ENCODE data around the gene ADAMTSL2.

DNA sequence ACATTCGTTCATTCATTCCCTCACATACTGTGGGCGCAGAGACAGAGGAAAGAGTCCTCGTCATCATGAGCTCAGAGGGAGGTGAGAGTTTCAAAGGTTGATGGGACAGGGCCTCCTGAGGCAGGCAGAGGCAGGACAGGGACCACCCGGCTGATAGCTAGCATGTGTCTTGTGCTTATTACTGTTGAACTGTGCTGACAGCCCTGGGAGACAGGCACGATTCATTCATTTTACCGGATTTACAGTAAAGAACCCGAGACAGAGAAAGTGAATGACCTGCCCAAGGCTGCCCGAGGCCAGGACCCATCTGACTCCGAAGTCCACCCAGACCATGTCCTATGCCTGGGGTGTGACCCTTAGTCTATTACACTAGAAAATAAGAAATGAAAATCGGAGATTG lies 79.6 kb downstream of the ADAMTSL2 start:
- TF ChIP-seq CTCF (IDR thresholded peaks at IDR 0.05) (no peak), POLR2AphosphoS5 (IDR thresholded peaks at IDR 0.05) (no peak)
